ENCODE measurements around the gene HPN.

GRCh38 chr19:35053667-35054293 lies 12.3 kb downstream of the HPN start:
- TF ChIP-seq EZH2phosphoT487 (IDR thresholded peaks at IDR 0.05; ENCODE audit: borderline replicate concordance) (no peak), CTCF (conservative IDR thresholded peaks at IDR 0.05; ENCODE audit: low read length) (no peak)

All from Loucy (cell line).